H1 (cell line): ENCODE data around the gene RBCK1. TPM values are rescaled to one million over a fixed set of nuclear protein-coding genes. Genes with fewer than 3 reads are reported as not detected.

Experiments used
- CTCF ChIA-PET: fragments of 300-600 bp; sonication (Branson Sonifier 250); formaldehyde crosslinking; loops from one replicate; lab custom pipeline; 2021; ENCODE audit not compliant: partially characterized antibody; lab: Charles Lee
- POLR2A ChIA-PET: fragments of 300-600 bp; sonication (Branson Sonifier 250); formaldehyde crosslinking; loops from one replicate; lab custom pipeline; 2021; ENCODE audit warnings: inconsistent platforms; ENCODE audit not compliant: partially characterized antibody; lab: Charles Lee
- DNase-seq, 2 experiments: peaks; one replicate each; pipeline versions ENCODE4 v3.0.0 to v3.0.0-alpha.2; 2010 to 2022; ENCODE audit warnings: low spot score in 2 of 2, low read depth in 1 of 2, mixed read lengths in 1 of 2
- FAIRE-seq: peaks from 2 replicates; lab custom pipeline; 2011; peaks lifted over from hg19 to GRCh38; lab: Jason Lieb, UNC
- H2AFZ ChIP-seq: 2 replicates; pipeline ENCODE4 v1.8.1; 2012; ENCODE audit warnings: low read length, inconsistent platforms
- H2AK5ac ChIP-seq: 2 replicates; pipeline ENCODE4 v1.6.1; 2013; ENCODE audit warnings: low read depth, low read length
- H2BK120ac ChIP-seq: replicated peaks from 2 replicates; pipeline ENCODE3; 2013; ENCODE audit warnings: low read depth, low read length, inconsistent platforms
- H2BK12ac ChIP-seq: 2 replicates; pipeline ENCODE4 v1.6.1; 2013; ENCODE audit warnings: low read depth, low read length
- H2BK15ac ChIP-seq: 2 replicates; pipeline ENCODE4 v1.6.1; 2013; ENCODE audit warnings: low read length
- H2BK20ac ChIP-seq: 2 replicates; pipeline ENCODE4 v1.6.1; 2013; ENCODE audit warnings: low read length
- H2BK5ac ChIP-seq: 2 replicates; pipeline ENCODE4 v1.6.1; 2013; ENCODE audit warnings: low read depth, low read length
- H3K14ac ChIP-seq: 2 replicates; pipeline ENCODE4 v1.6.1; 2013; ENCODE audit warnings: inconsistent platforms; ENCODE audit not compliant: insufficient read length
- H3K18ac ChIP-seq: 2 replicates; pipeline ENCODE4 v1.6.1; 2013; ENCODE audit warnings: low read length; ENCODE audit errors: extremely low read depth
- H3K23ac ChIP-seq: 2 replicates; pipeline ENCODE4 v1.6.1; 2013; ENCODE audit warnings: inconsistent platforms; ENCODE audit not compliant: insufficient read length
- H3K23me2 ChIP-seq: 2 replicates; pipeline ENCODE4 v1.6.1; 2013; ENCODE audit warnings: low read depth, low read length
- H3K27ac ChIP-seq: 2 replicates; pipeline ENCODE4 v1.6.1; 2011; ENCODE audit warnings: low read depth, low read length, inconsistent platforms
- H3K27me3 ChIP-seq, 4 experiments: replicated peaks in 1 of 4; 1 replicate in 1 of 4; 2 replicates in 3 of 4; pipeline versions ENCODE4 v1.6.1 to v1.8.1; 2011 to 2013; ENCODE audit warnings: low read length in 3 of 4, mild to moderate bottlenecking in 3 of 4, inconsistent platforms in 2 of 4, mixed read lengths in 2 of 4, moderate library complexity in 1 of 4; ENCODE audit not compliant: control insufficient read depth in 3 of 4, insufficient read depth in 3 of 4; ENCODE audit errors: extremely low read depth in 1 of 4
- H3K36me3 ChIP-seq, 4 experiments: 2 replicates each; pipeline versions ENCODE4 v1.6.1 to v1.8.1; 2011 to 2013; ENCODE audit warnings: mild to moderate bottlenecking in 4 of 4, low read length in 3 of 4, moderate library complexity in 2 of 4, control low read depth in 1 of 4, inconsistent platforms in 1 of 4; ENCODE audit not compliant: insufficient read depth in 4 of 4, control insufficient read depth in 2 of 4
- H3K4ac ChIP-seq: replicated peaks from 2 replicates; pipeline ENCODE3; 2013; ENCODE audit warnings: low read length, low read depth, mixed read lengths, inconsistent platforms; ENCODE audit not compliant: insufficient read length
- H3K4me1 ChIP-seq, 4 experiments: replicated peaks in 1 of 4; 1 replicate in 1 of 4; 2 replicates in 3 of 4; pipeline versions ENCODE4 v1.6.1 to v1.8.1; 2011 to 2013; ENCODE audit warnings: low read length in 3 of 4, inconsistent platforms in 2 of 4, mixed read lengths in 1 of 4; ENCODE audit not compliant: insufficient read depth in 4 of 4, control insufficient read depth in 3 of 4
- H3K4me2 ChIP-seq, 2 experiments: 2 replicates each; pipeline versions ENCODE4 v1.6.1 to v1.8.1; 2011 to 2013; ENCODE audit warnings: low read depth in 2 of 2, low read length in 2 of 2, control low read depth in 1 of 2, inconsistent platforms in 1 of 2, mild to moderate bottlenecking in 1 of 2; ENCODE audit not compliant: insufficient read depth in 1 of 2
- H3K4me3 ChIP-seq, 4 experiments: fragments of 200-600, 300-600 bp in 1 of 4; sonication (generic), shearing (Covaris generic), sonication (Bioruptor Twin) in 1 of 4; 2 replicates each; pipeline versions ENCODE4 v1.5.1 to v1.8.1; 2011 to 2016; ENCODE audit warnings: low read length in 4 of 4, low read depth in 3 of 4, control low read depth in 2 of 4, inconsistent platforms in 2 of 4, mild to moderate bottlenecking in 2 of 4, mixed read lengths in 1 of 4, moderate library complexity in 1 of 4; ENCODE audit not compliant: insufficient read depth in 2 of 4; ENCODE audit errors: extremely low read depth in 1 of 4
- H3K56ac ChIP-seq: replicated peaks from 2 replicates; pipeline ENCODE3; 2013; ENCODE audit warnings: low read depth, mild to moderate bottlenecking, mixed read lengths, low read length, inconsistent platforms; ENCODE audit not compliant: insufficient read length
- H3K79me1 ChIP-seq: 2 replicates; pipeline ENCODE4 v1.6.1; 2013; ENCODE audit warnings: low read depth, low read length, control low read depth
- H3K79me2 ChIP-seq, 2 experiments: 2 replicates each; pipeline versions ENCODE4 v1.6.1 to v1.8.1; 2012 to 2013; ENCODE audit warnings: low read length in 2 of 2, mild to moderate bottlenecking in 2 of 2, inconsistent platforms in 1 of 2; ENCODE audit not compliant: insufficient read depth in 2 of 2, control insufficient read depth in 1 of 2
- H3K9ac ChIP-seq, 4 experiments: replicated peaks in 1 of 4; 1 replicate in 1 of 4; 2 replicates in 3 of 4; pipeline versions ENCODE4 v1.6.1 to v1.8.1; 2011 to 2013; ENCODE audit warnings: low read depth in 3 of 4, low read length in 3 of 4, control low read depth in 2 of 4, mild to moderate bottlenecking in 2 of 4, moderate library complexity in 2 of 4, inconsistent platforms in 1 of 4; ENCODE audit errors: extremely low read depth in 1 of 4
- H3K9me3 ChIP-seq, 2 experiments: 2 replicates each; pipeline versions ENCODE4 v1.6.1 to v1.8.1; 2012 to 2013; ENCODE audit warnings: mild to moderate bottlenecking in 2 of 2, moderate library complexity in 2 of 2, control low read depth in 1 of 2, inconsistent platforms in 1 of 2, low read depth in 1 of 2, low read length in 1 of 2, mixed read lengths in 1 of 2; ENCODE audit not compliant: insufficient read depth in 2 of 2
- H4K20me1 ChIP-seq, 2 experiments: replicated peaks in 1 of 2; 2 replicates each; pipeline versions ENCODE3 to v1.8.1; 2011 to 2013; ENCODE audit warnings: inconsistent platforms in 2 of 2, low read length in 2 of 2, mild to moderate bottlenecking in 1 of 2; ENCODE audit not compliant: insufficient read depth in 2 of 2, control insufficient read depth in 1 of 2
- H4K5ac ChIP-seq: 2 replicates; pipeline ENCODE4 v1.6.1; 2013; ENCODE audit warnings: low read length, low read depth, mixed read lengths, inconsistent platforms; ENCODE audit not compliant: insufficient read length
- H4K8ac ChIP-seq: 2 replicates; pipeline ENCODE4 v1.8.0; 2013; ENCODE audit warnings: mild to moderate bottlenecking, moderate library complexity, low read length, inconsistent platforms; ENCODE audit not compliant: insufficient read depth; ENCODE audit errors: extremely low read depth
- H4K91ac ChIP-seq: replicated peaks from 2 replicates; pipeline ENCODE3; 2013; ENCODE audit warnings: low read length, mixed read lengths, inconsistent platforms; ENCODE audit not compliant: insufficient read length
- CHD1 ChIP-seq: IDR thresholded peaks from 2 replicates; pipeline ENCODE4 v1.6.1; 2012; ENCODE audit warnings: low read depth, low read length, improper control_type of control experiment
- GTF2F1 ChIP-seq: IDR thresholded peaks from 2 replicates; pipeline ENCODE4 v1.6.1; 2012; ENCODE audit warnings: low read depth, low read length, improper control_type of control experiment, borderline replicate concordance
- NRF1 ChIP-seq: IDR thresholded peaks from 2 replicates; pipeline ENCODE4 v1.6.1; 2011; ENCODE audit warnings: mild to moderate bottlenecking, low read depth, low read length, improper control_type of control experiment
- WGBS, 2 experiments: shearing (Covaris generic) in 1 of 2; methylation state at CpG; one replicate each; pipeline versions ENCODE4 v1.1.6 to v1.1.7; 2013 to 2015; ENCODE audit warnings: low lambda C conversion rate in 2 of 2, mixed read lengths in 2 of 2, inconsistent platforms in 1 of 2, low coverage in 1 of 2, missing lambda C conversion rate in 1 of 2; ENCODE audit not compliant: insufficient replicate concordance in 2 of 2, insufficient coverage in 1 of 2, insufficient read length in 1 of 2; ENCODE audit errors: extremely low coverage in 1 of 2, missing lambda C conversion rate in 1 of 2; 5-methylcytosine and 5-hydroxymethylcytosine counted together
- polyA plus RNA-seq, 7 experiments: library from polyadenylated mRNA; depleted of rRNA in 3 of 7; stranded (reverse) in 5 of 7; unstranded in 2 of 7; fragments of >200 nt in 5 of 7; fragments of 200-250 nt in 2 of 7; gene quantifications; 1 replicate in 5 of 7; 2 replicates in 1 of 7; 4 replicates in 1 of 7; pipeline versions ENCODE4 v1.2.1 to v1.2.3, GENCODE V29; 2011 to 2013; ENCODE audit warnings: missing spikeins in 2 of 7, mixed read lengths in 2 of 7
- total RNA-seq: library from RNA; stranded (reverse); fragmentation: NEBNext Ultra II Directional; extraction: Animal tissue kit (Norgen Biotek cat#: 25700); gene quantifications from 2 replicates; pipeline ENCODE4 v1.2.1, GENCODE V29; 2021

The RBCK1 gene
- total and polyA plus RNA-seq, 2 of the 8 experiments (the other 6 are each of a cell fraction or from before 2014, with no cell fraction given): 43.1 to 54.7 TPM

DNA sequence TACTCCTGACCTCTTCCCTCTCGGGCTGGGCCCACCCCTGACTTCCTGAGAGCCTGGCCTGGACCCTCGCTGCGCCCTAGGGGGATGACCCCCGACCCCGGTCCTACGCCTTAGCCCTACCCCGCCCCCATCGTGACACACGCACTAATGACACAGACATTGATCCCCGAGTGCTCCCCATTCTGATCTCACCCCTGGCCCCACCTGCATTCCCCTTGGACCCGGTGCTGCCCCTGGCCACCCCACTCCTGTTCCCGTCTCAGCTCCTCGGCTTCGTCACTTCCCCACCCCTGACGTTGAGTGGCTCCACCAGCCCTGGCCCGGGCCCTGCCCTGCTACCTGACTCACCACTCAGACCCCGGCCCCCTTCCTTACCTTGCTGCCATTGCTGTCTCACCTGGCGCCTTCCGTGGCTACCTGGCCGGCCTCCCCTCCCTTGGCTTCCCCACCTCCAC, 12.1 kb downstream of the RBCK1 start:
- H3K23me2 ChIP-seq: no peaks in the 10 kb centered on the region
- no peak overlapping the region for H3K56ac ChIP-seq
- H4K91ac ChIP-seq: no peak overlapping the region
- H2AK5ac ChIP-seq: no peak overlapping the region
- no peak overlapping the region for H3K9ac ChIP-seq
- H3K4ac ChIP-seq: no peak overlapping the region
- no peak overlapping the region for H2BK15ac ChIP-seq
- no peak overlapping the region for H3K18ac ChIP-seq
- no peak overlapping the region for H4K5ac ChIP-seq
- no peak overlapping the region for H2BK12ac ChIP-seq
- no peak overlapping the region for H4K8ac ChIP-seq
- no peak overlapping the region for H2BK20ac ChIP-seq
- H3K14ac ChIP-seq: no peak overlapping the region
- no peak overlapping the region for H3K4me3 ChIP-seq
- ChIA-PET CTCF (interaction anchor here (0.6 to 1.1 kb wide), 2 partner anchors 11 to 51 kb away, joined by 4 to 5 read pairs; no protein-coding TSS in a partner anchor), POLR2A (interaction anchor here (0.7 to 1.9 kb wide), 2 partner anchors 15 to 73 kb away, joined by 3 to 4 read pairs; partner anchors contain the start of gene NRSN2)
- no peak overlapping the region for H3K27ac ChIP-seq
- H3K79me1 ChIP-seq: no peaks in the 10 kb centered on the region; the same call in 1 of the 2 replicates
- H3K4me1 ChIP-seq: no peaks in the 10 kb centered on the region; a peak in 3 of 7 replicates
- peaks cover 0 to 8% of the 10 kb centered on the region in 2 experiments; a peak in 1 of 4 replicates for H3K9me3 ChIP-seq
- H4K20me1 ChIP-seq: peaks cover 0 to 13% of the 10 kb centered on the region in 2 experiments
- WGBS, 2 experiments: 92% methylated on average over 13 of the region's 20 CpGs; no CpG with 5 or more reads in 1 of the 2 experiments
- H3K4me2 ChIP-seq: no peak overlapping the region
- H3K27me3 ChIP-seq: no peaks in the 10 kb centered on the region
- no peak for FAIRE-seq
- no peak overlapping the region for H2AFZ ChIP-seq
- peaks cover 3 to 34% (median 20%) of the 10 kb centered on the region in 4 experiments; a peak in 7 of 8 replicates for H3K36me3 ChIP-seq
- H3K79me2 ChIP-seq: no peaks in the 10 kb centered on the region
- H3K23ac ChIP-seq: no peak overlapping the region
- DNase-seq: no peak
- H2BK5ac ChIP-seq: no peak overlapping the region
- H2BK120ac ChIP-seq: no peak overlapping the region
- no peak for TF ChIP-seq NRF1
- no peak for TF ChIP-seq GTF2F1
- no peak for TF ChIP-seq CHD1
